IPS-NIHi11 (cell line): ENCODE data around the gene SNX30.

Experiments used
- DNase-seq: peaks from one replicate; pipeline ENCODE4 v3.0.0; 2012; ENCODE audit warnings: mixed read lengths, low spot score

The SNX30 gene

GRCh38 chr9:112752334-112753125, 2.0 kb downstream of the SNX30 start:
- no peak for DNase-seq

GRCh38 chr9:112753725-112754124, 3.2 kb downstream of the SNX30 start:
- no peak for DNase-seq

GRCh38 chr9:112754578-112754977, 4.0 kb downstream of the SNX30 start:
- DNase-seq, result no peak

GRCh38 chr9:112755016-112755427, 4.5 kb downstream of the SNX30 start:
- no peak for DNase-seq

- DNase-seq, result no peak
Measured at GRCh38 chr9:112755675-112756074, 5.1 kb downstream of the SNX30 start.

- DNase-seq, result no peak
Measured at GRCh38 chr9:112757282-112757883, 6.8 kb downstream of the SNX30 start.

GRCh38 chr9:112757940-112758339, 7.4 kb downstream of the SNX30 start:
- no peak for DNase-seq

GRCh38 chr9:112760821-112761220, 10.3 kb downstream of the SNX30 start:
- no peak for DNase-seq

- DNase-seq, result no peak
Measured at GRCh38 chr9:112761912-112762655, 11.5 kb downstream of the SNX30 start.

- DNase-seq, result no peak
Measured at GRCh38 chr9:112762726-112763518, 12.4 kb downstream of the SNX30 start.

GRCh38 chr9:112764344-112764743, 13.8 kb downstream of the SNX30 start:
- DNase-seq, result no peak

- DNase-seq, result peak; percentile 40
Measured at GRCh38 chr9:112764837-112765236, 14.3 kb downstream of the SNX30 start.

- no peak for DNase-seq
Measured at GRCh38 chr9:112765281-112765680, 14.7 kb downstream of the SNX30 start.

GRCh38 chr9:112771359-112772214, 21.0 kb downstream of the SNX30 start:
- no peak for DNase-seq

GRCh38 chr9:112772215-112772509, 21.6 kb downstream of the SNX30 start:
- no peak for DNase-seq

- DNase-seq, result no peak
Measured at GRCh38 chr9:112772551-112772950, 22.0 kb downstream of the SNX30 start.

- DNase-seq, result no peak
Measured at GRCh38 chr9:112774006-112774996, 23.7 kb downstream of the SNX30 start.

GRCh38 chr9:112777914-112778313, 27.4 kb downstream of the SNX30 start:
- no peak for DNase-seq

GRCh38 chr9:112780450-112781036, 30.0 kb downstream of the SNX30 start:
- no peak for DNase-seq

- DNase-seq, result no peak
Measured at GRCh38 chr9:112782218-112782617, 31.7 kb downstream of the SNX30 start.
